Stomach smooth muscle (tissue), 2 donors: Measurements from ENCODE around the gene FLT4.
A peak's percentile ranks its signal among the peaks of the same experiment; 100 is the strongest.
"Not testable (repeated sequence)": the region's sequence is repeated elsewhere in the genome, so short reads cannot be mapped to it uniquely, and the experiment has no call there.

ENCODE experiments used
- H3K27ac ChIP-seq: one replicate; pipeline ENCODE4 v1.7.0; 2013; ENCODE audit warnings: mild to moderate bottlenecking, low read length, inconsistent platforms
- H3K27me3 ChIP-seq, 2 donors: one replicate each; pipeline ENCODE4 v1.7.0; 2013; ENCODE audit warnings: low read length in 2 of 2; ENCODE audit not compliant: insufficient read depth in 2 of 2, control insufficient read depth in 1 of 2
- H3K36me3 ChIP-seq, 2 donors: one replicate each; pipeline ENCODE4 v1.7.0; 2013; ENCODE audit warnings: low read length in 2 of 2; ENCODE audit not compliant: control insufficient read depth in 2 of 2, insufficient read depth in 2 of 2
- H3K4me1 ChIP-seq: one replicate; pipeline ENCODE4 v1.7.0; 2013; ENCODE audit warnings: low read length; ENCODE audit not compliant: control insufficient read depth, insufficient read depth
- H3K4me3 ChIP-seq, 2 donors: one replicate each; pipeline ENCODE4 v1.7.0; 2013; ENCODE audit warnings: low read length in 2 of 2
- H3K9ac ChIP-seq, 2 donors: one replicate each; pipeline ENCODE4 v1.7.0; 2013; ENCODE audit warnings: low read length in 2 of 2, mild to moderate bottlenecking in 1 of 2
- H3K9me3 ChIP-seq, 2 donors: one replicate each; pipeline ENCODE4 v1.7.0; 2013; ENCODE audit warnings: low read length in 2 of 2; ENCODE audit not compliant: control insufficient read depth in 2 of 2
- donor health status: healthy.
- donor health status: Pancreatic carcinoma.

The FLT4 gene

GRCh38 chr5:180670157-180670556 is 20.8 kb upstream of the FLT4 start:
- H3K27me3 ChIP-seq, result peaks cover 10% of the 10 kb centered on the region in 2 donors
- no peak overlapping the region for H3K4me3 ChIP-seq
- H3K36me3 ChIP-seq, result no peaks in the 10 kb centered on the region
- H3K9me3 ChIP-seq, result peaks cover 0 to 4% of the 10 kb centered on the region in 2 donors
- H3K27ac ChIP-seq, result no peak overlapping the region
- H3K4me1 ChIP-seq, result no peaks in the 10 kb centered on the region
- no peak overlapping the region for H3K9ac ChIP-seq

GRCh38 chr5:180669661-180670060 is 20.3 kb upstream of the FLT4 start:
- Histone ChIP-seq H3K4me3 (no peak overlapping the region), H3K9ac (no peak overlapping the region), H3K9me3 (peaks cover 0 to 4% of the 10 kb centered on the region in 2 donors), H3K27me3 (peaks cover 9 to 10% of the 10 kb centered on the region in 2 donors), H3K27ac (no peak overlapping the region), H3K36me3 (no peaks in the 10 kb centered on the region), H3K4me1 (no peaks in the 10 kb centered on the region)

GRCh38 chr5:180668835-180669596 is 19.6 kb upstream of the FLT4 start:
- peaks cover 0 to 4% of the 10 kb centered on the region in 2 donors for H3K9me3 ChIP-seq
- H3K4me1 ChIP-seq, result no peaks in the 10 kb centered on the region
- no peak overlapping the region for H3K27ac ChIP-seq
- H3K9ac ChIP-seq, result no peak overlapping the region
- no peaks in the 10 kb centered on the region for H3K36me3 ChIP-seq
- peaks cover 9 to 10% of the 10 kb centered on the region in 2 donors for H3K27me3 ChIP-seq
- no peak overlapping the region for H3K4me3 ChIP-seq

GRCh38 chr5:180666812-180667211 is 17.4 kb upstream of the FLT4 start:
- peaks cover 0 to 4% of the 10 kb centered on the region in 2 donors for H3K9me3 ChIP-seq
- no peak overlapping the region for H3K4me3 ChIP-seq
- no peaks in the 10 kb centered on the region for H3K36me3 ChIP-seq
- no peaks in the 10 kb centered on the region for H3K4me1 ChIP-seq
- H3K27ac ChIP-seq, result no peak overlapping the region
- H3K27me3 ChIP-seq, result peaks cover 3 to 6% of the 10 kb centered on the region in 2 donors
- no peak overlapping the region for H3K9ac ChIP-seq

- peaks cover 0 to 4% of the 10 kb centered on the region in 2 donors for H3K9me3 ChIP-seq
- peaks cover 3 to 5% of the 10 kb centered on the region in 2 donors for H3K27me3 ChIP-seq
- H3K27ac ChIP-seq, result no peak overlapping the region
- H3K4me1 ChIP-seq, result no peaks in the 10 kb centered on the region
- no peak overlapping the region for H3K9ac ChIP-seq
- H3K4me3 ChIP-seq, result no peak overlapping the region
- H3K36me3 ChIP-seq, result no peaks in the 10 kb centered on the region
Measured at GRCh38 chr5:180665682-180666404, 16.4 kb upstream of the FLT4 start.

- no peak overlapping the region for H3K9ac ChIP-seq
- H3K27ac ChIP-seq, result no peak overlapping the region
- H3K4me1 ChIP-seq, result no peaks in the 10 kb centered on the region
- H3K4me3 ChIP-seq, result peak overlapping the region in 1 of 2 donors; percentile 8
- peaks cover 7 to 10% of the 10 kb centered on the region in 2 donors for H3K27me3 ChIP-seq
- H3K9me3 ChIP-seq, result no peaks in the 10 kb centered on the region
- no peaks in the 10 kb centered on the region for H3K36me3 ChIP-seq
Measured at GRCh38 chr5:180658774-180659564, 9.6 kb upstream of the FLT4 start.

- H3K4me3 ChIP-seq, H3K9me3 ChIP-seq, H3K9ac ChIP-seq, H3K27ac ChIP-seq, H3K4me1 ChIP-seq, H3K36me3 ChIP-seq: not testable (repeated sequence)
- peaks cover 10 to 16% of the 10 kb centered on the region in 2 donors for H3K27me3 ChIP-seq
Measured at GRCh38 chr5:180655243-180655642, 5.8 kb upstream of the FLT4 start.

- Histone ChIP-seq H3K9ac (no peak overlapping the region), H3K4me3 (no peak overlapping the region), H3K36me3 (no peaks in the 10 kb centered on the region), H3K9me3 (no peaks in the 10 kb centered on the region), H3K27me3 (peaks cover 14 to 32% of the 10 kb centered on the region in 2 donors), H3K4me1 (peaks cover 11% of the 10 kb centered on the region), H3K27ac (no peak overlapping the region)
Measured at GRCh38 chr5:180652771-180653170, 3.4 kb upstream of the FLT4 start.

GRCh38 chr5:180652346-180652745 is 2.9 kb upstream of the FLT4 start:
- peaks cover 11% of the 10 kb centered on the region for H3K4me1 ChIP-seq
- H3K36me3 ChIP-seq, result no peaks in the 10 kb centered on the region
- H3K27ac ChIP-seq, result no peak overlapping the region
- H3K27me3 ChIP-seq, result peaks cover 17 to 36% of the 10 kb centered on the region in 2 donors
- no peak overlapping the region for H3K9ac ChIP-seq
- no peaks in the 10 kb centered on the region for H3K9me3 ChIP-seq
- no peak overlapping the region for H3K4me3 ChIP-seq

GRCh38 chr5:180648658-180649296 is 623 bp downstream of the FLT4 start:
- no peaks in the 10 kb centered on the region for H3K36me3 ChIP-seq
- no peak overlapping the region for H3K27ac ChIP-seq
- peaks cover 16% of the 10 kb centered on the region for H3K4me1 ChIP-seq
- no peaks in the 10 kb centered on the region for H3K9me3 ChIP-seq
- H3K4me3 ChIP-seq, result peak overlapping the region in 1 of 2 donors; percentile 47
- H3K27me3 ChIP-seq, result peaks cover 23 to 53% of the 10 kb centered on the region in 2 donors
- H3K9ac ChIP-seq, result no peak overlapping the region
